Cardiac muscle cell (in vitro differentiated cells and primary cell): ENCODE results near the gene TUT7. TPM values are rescaled to one million over a fixed set of nuclear protein-coding genes. Genes with fewer than 3 reads are reported as not detected.
"Not testable (repeated sequence)": the region's sequence is repeated elsewhere in the genome, so short reads cannot be mapped to it uniquely, and the experiment has no call there.

Experiments
- DNase-seq, 2 donors: peaks; one replicate each; pipeline versions ENCODE4 v3.0.0 to v3.0.0-alpha.2; 2010 to 2017; ENCODE audit warnings: low read depth in 1 of 2, low spot score in 1 of 2
- H3K27ac ChIP-seq: fragments of 200-600 bp; sonication (generic); 2 replicates; pipeline ENCODE4 v1.5.1; 2016
- H3K27me3 ChIP-seq: fragments of 200-600 bp; sonication (generic); 2 replicates; pipeline ENCODE4 v1.6.0; 2016; ENCODE audit warnings: control low read depth
- H3K36me3 ChIP-seq: fragments of 200-600 bp; sonication (generic); 2 replicates; pipeline ENCODE4 v1.5.1; 2016; ENCODE audit warnings: control low read depth
- H3K4me1 ChIP-seq: fragments of 200-600 bp; sonication (generic); 2 replicates; pipeline ENCODE4 v1.8.1; 2017; ENCODE audit warnings: low read depth, mild to moderate bottlenecking, mixed run types
- H3K4me3 ChIP-seq: fragments of 200-600 bp; sonication (generic); 2 replicates; pipeline ENCODE4 v1.5.1; 2016; ENCODE audit warnings: mild to moderate bottlenecking
- H3K9me3 ChIP-seq: fragments of 200-600 bp; sonication (generic); 2 replicates; pipeline ENCODE4 v1.5.1; 2017; ENCODE audit warnings: low read depth, mild to moderate bottlenecking, control low read depth
- CTCF ChIP-seq: IDR thresholded peaks from 2 replicates; pipeline ENCODE4 v1.5.1; 2012; ENCODE audit warnings: low read depth, mild to moderate bottlenecking, low read length
- polyA plus RNA-seq: library from polyadenylated mRNA; unstranded; fragments of >200 nt; fragmentation: Nextera tagmentation; extraction: Ambion mirVana; gene quantifications from 2 replicates; pipeline ENCODE4 v1.2.1, GENCODE V29; 2016
- total RNA-seq: library from RNA; depleted of rRNA; stranded (reverse); fragments of >200 nt; gene quantifications from 2 replicates; pipeline ENCODE4 v1.2.3, GENCODE V29; 2016

TUT7 gene
- total and polyA plus RNA-seq, 2 experiments from 2014 or later, result 10.3 to 16.4 TPM

- Histone ChIP-seq H3K36me3 (peaks cover 24% of the 10 kb centered on the region), H3K27ac (no peak overlapping the region), H3K9me3 (no peaks in the 10 kb centered on the region), H3K27me3 (no peaks in the 10 kb centered on the region), H3K4me3 (no peak overlapping the region), H3K4me1 (no peaks in the 10 kb centered on the region)
- DNase-seq, result no peak
- TF ChIP-seq CTCF, result no peak
Measured at GRCh38 chr9:86298873-86299272, 55.3 kb downstream of the TUT7 start.

GRCh38 chr9:86290341-86290740 lies 63.9 kb downstream of the TUT7 start:
- not testable (repeated sequence) for H3K36me3 ChIP-seq, DNase-seq, H3K9me3 ChIP-seq, H3K27ac ChIP-seq, H3K4me3 ChIP-seq, H3K27me3 ChIP-seq, H3K4me1 ChIP-seq

- Histone ChIP-seq H3K9me3 (no peaks in the 10 kb centered on the region), H3K27ac (no peak overlapping the region), H3K36me3 (no peaks in the 10 kb centered on the region), H3K4me3 (no peak overlapping the region), H3K27me3 (no peaks in the 10 kb centered on the region), H3K4me1 (no peaks in the 10 kb centered on the region)
- DNase-seq, result no peak
- no peak for TF ChIP-seq CTCF
Measured at GRCh38 chr9:86288499-86289198, 65.6 kb downstream of the TUT7 start.

- DNase-seq, result peak; percentile 49 to 72
- Histone ChIP-seq H3K9me3 (no peaks in the 10 kb centered on the region), H3K27me3 (no peaks in the 10 kb centered on the region), H3K27ac (no peak overlapping the region), H3K4me1 (no peaks in the 10 kb centered on the region), H3K36me3 (no peaks in the 10 kb centered on the region), H3K4me3 (no peak overlapping the region)
- peak; percentile 49 for TF ChIP-seq CTCF
Measured at GRCh38 chr9:86287013-86287412, 67.2 kb downstream of the TUT7 start.

- Histone ChIP-seq H3K27ac (no peak overlapping the region), H3K9me3 (no peaks in the 10 kb centered on the region), H3K4me3 (no peak overlapping the region), H3K36me3 (no peaks in the 10 kb centered on the region), H3K4me1 (peaks cover under 1% of the 10 kb centered on the region), H3K27me3 (no peaks in the 10 kb centered on the region)
- no peak for DNase-seq
- TF ChIP-seq CTCF, result no peak
Measured at GRCh38 chr9:86286278-86286677, 67.9 kb downstream of the TUT7 start.

GRCh38 chr9:86285261-86285660 lies 68.9 kb downstream of the TUT7 start:
- Histone ChIP-seq H3K27me3 (no peaks in the 10 kb centered on the region), H3K36me3 (no peaks in the 10 kb centered on the region), H3K4me3 (no peak overlapping the region), H3K9me3 (no peaks in the 10 kb centered on the region), H3K27ac (no peak overlapping the region), H3K4me1 (peaks cover 7% of the 10 kb centered on the region)
- no peak for TF ChIP-seq CTCF
- no peak for DNase-seq
